Activated CD8-positive, alpha-beta memory T cell treated with anti-CD3 and anti-CD28 coated beads, Interleukin-2, amount 10 ng/mL, durations not matched to agents 7 days and 5 days (primary cell): Measurements from ENCODE around the gene TPM1. TPM values are rescaled to one million over a fixed set of nuclear protein-coding genes. Genes with fewer than 3 reads are reported as not detected.
A peak's percentile ranks its signal among the peaks of the same experiment; 100 is the strongest.
"Not testable (repeated sequence)": the region's sequence is repeated elsewhere in the genome, so short reads cannot be mapped to it uniquely, and the experiment has no call there.

Experiments used
- ATAC-seq: fragments of 150-1000 bp; cut with Tn5 transposase; one replicate; pipeline ENCODE4 v1.10.0; 2021; ENCODE audit warnings: moderate library complexity
- CTCF ChIA-PET: fragments of 350-600 bp; sonication (Branson Sonifier 250); formaldehyde crosslinking; loops from one replicate; lab custom pipeline; 2021; ENCODE audit warnings: antibody characterized with exemption; lab: Charles Lee
- DNase-seq: peaks from one replicate; pipeline ENCODE4 v3.0.0-alpha.2; 2020
- H3K27ac Mint-ChIP-seq: one replicate; pipeline ENCODE4 v1.8.0; 2021; ENCODE audit warnings: mild to moderate bottlenecking, mixed read lengths
- H3K27me3 Mint-ChIP-seq: one replicate; pipeline ENCODE4 v1.8.0; 2021; ENCODE audit warnings: mixed read lengths
- H3K36me3 Mint-ChIP-seq: one replicate; pipeline ENCODE4 v1.8.0; 2021; ENCODE audit warnings: mild to moderate bottlenecking, mixed read lengths
- H3K4me1 Mint-ChIP-seq: one replicate; pipeline ENCODE4 v1.8.0; 2021; ENCODE audit warnings: mixed read lengths
- H3K4me3 Mint-ChIP-seq: one replicate; pipeline ENCODE4 v1.8.0; 2021; ENCODE audit warnings: mild to moderate bottlenecking, moderate library complexity, mixed read lengths
- H3K9me3 Mint-ChIP-seq: one replicate; pipeline ENCODE4 v1.8.0; 2022; ENCODE audit warnings: low read depth, mixed read lengths
- total RNA-seq, 2 experiments: library from RNA; stranded (reverse); gene quantifications; one replicate each; pipeline ENCODE4 v1.2.3, GENCODE V29; 2021

TPM1 gene
- total RNA-seq, 2 experiments from 2014 or later, result 4.1 to 5.5 TPM

GRCh38 chr15:63091679-63092446 is 49.3 kb downstream of the TPM1 start:
- Mint-ChIP-seq H3K27ac (no peak overlapping the region), H3K27me3 (peaks cover 5% of the 10 kb centered on the region), H3K4me3 (no peak overlapping the region), H3K9me3 (no peaks in the 10 kb centered on the region), H3K36me3 (no peaks in the 10 kb centered on the region), H3K4me1 (peaks cover 3% of the 10 kb centered on the region)
- DNase-seq (no peak), ATAC-seq (no peak)
- CTCF ChIA-PET, result interaction anchor here (1.9 to 9.3 kb wide), 3 partner anchors 11 to 44 kb away, joined by 4 to 119 read pairs (median 6); no protein-coding TSS in a partner anchor

GRCh38 chr15:63093486-63094205 is 51.1 kb downstream of the TPM1 start:
- DNase-seq (peak; percentile 81), ATAC-seq (peak; percentile 97)
- Mint-ChIP-seq H3K4me3 (no peak overlapping the region), H3K27me3 (peaks cover 5% of the 10 kb centered on the region), H3K27ac (no peak overlapping the region), H3K9me3 (no peaks in the 10 kb centered on the region), H3K36me3 (no peaks in the 10 kb centered on the region), H3K4me1 (peaks cover 11% of the 10 kb centered on the region)
- CTCF ChIA-PET, result interaction anchor here (0.7 to 9.3 kb wide), 10 partner anchors 13 to 309 kb away, joined by 3 to 119 read pairs (median 4); no protein-coding TSS in a partner anchor

- ATAC-seq, result no peak
- Mint-ChIP-seq H3K4me1 (peaks cover 10% of the 10 kb centered on the region), H3K4me3 (no peak overlapping the region), H3K27me3 (peaks cover 5% of the 10 kb centered on the region), H3K9me3 (no peaks in the 10 kb centered on the region), H3K27ac (no peak overlapping the region), H3K36me3 (no peaks in the 10 kb centered on the region)
- CTCF ChIA-PET, result interaction anchor here (0.8 to 9.3 kb wide), 10 partner anchors 15 to 308 kb away, joined by 3 to 119 read pairs (median 3); no protein-coding TSS in a partner anchor
- no peak for DNase-seq
Measured at GRCh38 chr15:63094495-63094931, 52.0 kb downstream of the TPM1 start.

- DNase-seq (no peak), ATAC-seq (no peak)
- CTCF ChIA-PET, result interaction anchor here (9.3 kb wide), 1 partner anchor 49 kb away, joined by 119 read pairs; no protein-coding TSS in a partner anchor
- Mint-ChIP-seq H3K9me3 (no peaks in the 10 kb centered on the region), H3K27ac (no peak overlapping the region), H3K36me3 (no peaks in the 10 kb centered on the region), H3K4me3 (no peak overlapping the region), H3K27me3 (peaks cover 5% of the 10 kb centered on the region), H3K4me1 (peaks cover 10% of the 10 kb centered on the region)
Measured at GRCh38 chr15:63096178-63096577, 53.6 kb downstream of the TPM1 start.

GRCh38 chr15:63098901-63099300 is 56.4 kb downstream of the TPM1 start:
- CTCF ChIA-PET, H3K36me3 Mint-ChIP-seq, DNase-seq, H3K9me3 Mint-ChIP-seq, ATAC-seq, H3K27me3 Mint-ChIP-seq, H3K27ac Mint-ChIP-seq, H3K4me3 Mint-ChIP-seq: not testable (repeated sequence)
- H3K4me1 Mint-ChIP-seq, result peaks cover 11% of the 10 kb centered on the region

- H3K4me1 Mint-ChIP-seq, result peaks cover 11% of the 10 kb centered on the region
- ATAC-seq, H3K27ac Mint-ChIP-seq, DNase-seq, H3K4me3 Mint-ChIP-seq, H3K27me3 Mint-ChIP-seq, H3K9me3 Mint-ChIP-seq, H3K36me3 Mint-ChIP-seq, CTCF ChIA-PET: not testable (repeated sequence)
Measured at GRCh38 chr15:63099581-63099980, 57.0 kb downstream of the TPM1 start.

- no peaks in the 10 kb centered on the region for H3K36me3 Mint-ChIP-seq
- peaks cover 19% of the 10 kb centered on the region for H3K27me3 Mint-ChIP-seq
- ATAC-seq (no peak), DNase-seq (no peak)
- H3K4me1 Mint-ChIP-seq, result peaks cover 1% of the 10 kb centered on the region
- no peak overlapping the region for H3K27ac Mint-ChIP-seq
- no peaks in the 10 kb centered on the region for H3K9me3 Mint-ChIP-seq
- no peak overlapping the region for H3K4me3 Mint-ChIP-seq
- CTCF ChIA-PET, result interaction anchor here (1.4 kb wide), 1 partner anchor 55 kb away, joined by 4 read pairs; no protein-coding TSS in a partner anchor
Measured at GRCh38 chr15:63103416-63103815, 60.9 kb downstream of the TPM1 start.

GRCh38 chr15:63104727-63105126 is 62.2 kb downstream of the TPM1 start:
- H3K4me3 Mint-ChIP-seq, result no peak overlapping the region
- H3K27me3 Mint-ChIP-seq, result peaks cover 25% of the 10 kb centered on the region
- H3K27ac Mint-ChIP-seq, result no peak overlapping the region
- H3K36me3 Mint-ChIP-seq, result no peaks in the 10 kb centered on the region
- ATAC-seq, result no peak
- no peak for DNase-seq
- CTCF ChIA-PET, result interaction anchor here (1.4 kb wide), 1 partner anchor 57 kb away, joined by 4 read pairs; no protein-coding TSS in a partner anchor
- H3K9me3 Mint-ChIP-seq, result no peaks in the 10 kb centered on the region
- H3K4me1 Mint-ChIP-seq, result peaks cover 1% of the 10 kb centered on the region

GRCh38 chr15:63105354-63105753 is 62.8 kb downstream of the TPM1 start:
- H3K4me3 Mint-ChIP-seq, DNase-seq, CTCF ChIA-PET, H3K9me3 Mint-ChIP-seq, H3K27ac Mint-ChIP-seq, ATAC-seq, H3K36me3 Mint-ChIP-seq, H3K4me1 Mint-ChIP-seq: not testable (repeated sequence)
- H3K27me3 Mint-ChIP-seq, result peaks cover 25% of the 10 kb centered on the region

GRCh38 chr15:63107895-63108546 is 65.5 kb downstream of the TPM1 start:
- CTCF ChIA-PET, result interaction anchor here (0.7 to 1.4 kb wide), 2 partner anchors 60 to 1225 kb away, joined by 3 to 4 read pairs; no protein-coding TSS in a partner anchor
- Mint-ChIP-seq H3K27ac (no peak overlapping the region), H3K36me3 (no peaks in the 10 kb centered on the region), H3K4me3 (no peak overlapping the region), H3K9me3 (no peaks in the 10 kb centered on the region), H3K27me3 (peaks cover 25% of the 10 kb centered on the region), H3K4me1 (peaks cover 1% of the 10 kb centered on the region)
- no peak for ATAC-seq
- DNase-seq, result no peak

- ATAC-seq, result no peak
- Mint-ChIP-seq H3K4me1 (no peaks in the 10 kb centered on the region), H3K9me3 (no peaks in the 10 kb centered on the region), H3K27me3 (peaks cover 20% of the 10 kb centered on the region), H3K27ac (no peak overlapping the region), H3K4me3 (no peak overlapping the region), H3K36me3 (no peaks in the 10 kb centered on the region)
- CTCF ChIA-PET, result interaction anchor here (1.1 kb wide), 1 partner anchor 14 kb away, joined by 3 read pairs; no protein-coding TSS in a partner anchor
- DNase-seq, result no peak
Measured at GRCh38 chr15:63109498-63109897, 67.0 kb downstream of the TPM1 start.

GRCh38 chr15:63109920-63110319 is 67.4 kb downstream of the TPM1 start:
- Mint-ChIP-seq H3K4me3 (no peak overlapping the region), H3K36me3 (no peaks in the 10 kb centered on the region), H3K9me3 (no peaks in the 10 kb centered on the region), H3K27me3 (peaks cover 16% of the 10 kb centered on the region), H3K4me1 (no peaks in the 10 kb centered on the region), H3K27ac (no peak overlapping the region)
- ATAC-seq (no peak), DNase-seq (no peak)
- CTCF ChIA-PET, result no interaction called here
